HEK293 (cell line): ENCODE data around the gene PLSCR3.

ENCODE experiments used
- ATF2 ChIP-seq: fragments of 450-650 bp; formaldehyde crosslinking; IDR thresholded peaks from 2 replicates; pipeline ENCODE4 v1.5.1; 2016; ENCODE audit warnings: missing biosample characterization, missing genetic modification characterization, low read depth
- CTCF ChIP-seq: fragments of 450-650 bp; formaldehyde crosslinking; IDR thresholded peaks from 2 replicates; pipeline ENCODE4 v1.5.1; 2016; ENCODE audit warnings: missing biosample characterization, missing genetic modification characterization
- SCRT1 ChIP-seq: fragments of 450-650 bp; formaldehyde crosslinking; IDR thresholded peaks from 2 replicates; pipeline ENCODE4 v1.5.1; 2016; ENCODE audit warnings: missing biosample characterization, missing genetic modification characterization, borderline replicate concordance
- ZBTB21 ChIP-seq: fragments of 450-650 bp; formaldehyde crosslinking; IDR thresholded peaks from 2 replicates; pipeline ENCODE4 v1.5.1; 2017; ENCODE audit warnings: missing biosample characterization, missing genetic modification characterization
- ZNF274 ChIP-seq, 2 experiments: fragments of 200-500 bp in 1 of 2; fragments of 450-650 bp in 1 of 2; sonication (Bioruptor generic) in 1 of 2; formaldehyde crosslinking in 1 of 2; IDR thresholded peaks; 2 replicates each; pipeline versions ENCODE4 v1.5.1 to v1.6.1; 2014 to 2016; ENCODE audit warnings: borderline replicate concordance in 1 of 2, inconsistent platforms in 1 of 2, low read length in 1 of 2, missing biosample characterization in 1 of 2, missing genetic modification characterization in 1 of 2
- ZNF549 ChIP-seq: fragments of 450-650 bp; IDR thresholded peaks from 2 replicates; pipeline ENCODE4 v1.5.1; 2018; ENCODE audit warnings: missing biosample characterization, missing genetic modification characterization, mild to moderate bottlenecking, inconsistent platforms, moderate library complexity
- ZNF571 ChIP-seq: fragments of 450-650 bp; formaldehyde crosslinking; IDR thresholded peaks from 2 replicates; pipeline ENCODE4 v1.5.0; 2017; ENCODE audit warnings: missing biosample characterization, missing genetic modification characterization
- ZSCAN16 ChIP-seq: fragments of 450-650 bp; formaldehyde crosslinking; IDR thresholded peaks from 2 replicates; pipeline ENCODE4 v1.5.1; 2016; ENCODE audit warnings: missing biosample characterization, missing genetic modification characterization
- TF ChIP-seq, protein P1 (sequence below): fragments of 450-650 bp; formaldehyde crosslinking; IDR thresholded peaks from 2 replicates; pipeline ENCODE4 v1.5.1; 2016; ENCODE audit warnings: missing biosample characterization, missing genetic modification characterization
- TF ChIP-seq, protein P2 (sequence below): fragments of 450-650 bp; formaldehyde crosslinking; conservative IDR thresholded peaks from 2 replicates; pipeline ENCODE4 v1.5.1; 2016; ENCODE audit warnings: low read depth, missing biosample characterization, missing genetic modification characterization
- TF ChIP-seq, protein P3 (sequence below): fragments of 450-650 bp; formaldehyde crosslinking; IDR thresholded peaks from 2 replicates; pipeline ENCODE4 v1.5.1; 2017; ENCODE audit warnings: missing biosample characterization, missing genetic modification characterization
- TF ChIP-seq, protein P4 (sequence below): fragments of 450-650 bp; formaldehyde crosslinking; IDR thresholded peaks from 2 replicates; pipeline ENCODE4 v1.5.1; 2016; ENCODE audit warnings: missing biosample characterization, missing genetic modification characterization

PLSCR3 gene

DNA sequence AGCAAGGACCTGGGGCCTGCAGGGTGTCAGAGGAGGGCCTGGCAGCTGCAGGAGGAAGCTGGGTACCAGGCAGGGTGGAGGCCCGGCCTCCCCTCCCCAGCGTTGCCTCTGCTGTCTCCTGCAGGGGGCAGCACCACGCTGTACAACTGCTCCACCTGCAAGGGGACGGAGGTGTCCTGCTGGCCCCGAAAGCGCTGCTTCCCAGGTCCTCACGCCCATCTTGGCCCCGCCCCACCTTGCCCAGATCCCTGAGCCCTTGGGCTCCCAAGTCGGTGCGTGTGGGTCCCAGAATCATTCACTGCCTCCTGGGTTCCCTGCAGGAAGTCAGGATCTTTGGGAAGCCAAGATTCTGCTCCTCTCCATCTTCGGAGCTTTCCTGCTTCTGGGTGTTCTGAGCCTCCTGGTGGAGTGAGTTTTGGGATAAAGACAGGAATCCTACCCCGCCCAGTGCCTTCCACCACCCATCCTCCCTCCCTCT is 38.2 kb downstream of the PLSCR3 start (continued):
- TF ChIP-seq, protein P1, sequence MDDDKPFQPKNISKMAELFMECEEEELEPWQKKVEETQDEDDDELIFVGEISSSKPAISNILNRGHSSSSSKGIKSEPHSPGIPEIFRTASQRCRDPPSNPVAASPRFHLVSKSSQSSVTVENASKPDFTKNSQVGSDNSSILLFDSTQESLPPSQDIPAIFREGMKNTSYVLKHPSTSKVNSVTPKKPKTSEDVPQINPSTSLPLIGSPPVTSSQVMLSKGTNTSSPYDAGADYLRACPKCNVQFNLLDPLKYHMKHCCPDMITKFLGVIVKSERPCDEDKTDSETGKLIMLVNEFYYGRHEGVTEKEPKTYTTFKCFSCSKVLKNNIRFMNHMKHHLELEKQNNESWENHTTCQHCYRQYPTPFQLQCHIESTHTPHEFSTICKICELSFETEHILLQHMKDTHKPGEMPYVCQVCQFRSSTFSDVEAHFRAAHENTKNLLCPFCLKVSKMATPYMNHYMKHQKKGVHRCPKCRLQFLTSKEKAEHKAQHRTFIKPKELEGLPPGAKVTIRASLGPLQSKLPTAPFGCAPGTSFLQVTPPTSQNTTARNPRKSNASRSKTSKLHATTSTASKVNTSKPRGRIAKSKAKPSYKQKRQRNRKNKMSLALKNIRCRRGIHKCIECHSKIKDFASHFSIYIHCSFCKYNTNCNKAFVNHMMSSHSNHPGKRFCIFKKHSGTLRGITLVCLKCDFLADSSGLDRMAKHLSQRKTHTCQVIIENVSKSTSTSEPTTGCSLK (tag by site-specific recombination): no peak
- TF ChIP-seq ZBTB21 (tag by site-specific recombination) (no peak), ZSCAN16 (0 out of 2 replicates have a peak, but pooled peaks have one; percentile 10), ZNF571 (tag by site-specific recombination) (no peak), CTCF (tag by site-specific recombination) (peak; percentile 93), ZNF274 (IDR thresholded peaks at IDR 0.05; ENCODE audit: low read length) (no peak), ZNF274 (tag by site-specific recombination; IDR thresholded peaks at IDR 0.05; ENCODE audit: borderline replicate concordance) (no peak), ZNF549 (tag by site-specific recombination) (no peak), ATF2 (tag by site-specific recombination) (no peak), SCRT1 (tag by site-specific recombination) (no peak)
- TF ChIP-seq, protein P2, sequence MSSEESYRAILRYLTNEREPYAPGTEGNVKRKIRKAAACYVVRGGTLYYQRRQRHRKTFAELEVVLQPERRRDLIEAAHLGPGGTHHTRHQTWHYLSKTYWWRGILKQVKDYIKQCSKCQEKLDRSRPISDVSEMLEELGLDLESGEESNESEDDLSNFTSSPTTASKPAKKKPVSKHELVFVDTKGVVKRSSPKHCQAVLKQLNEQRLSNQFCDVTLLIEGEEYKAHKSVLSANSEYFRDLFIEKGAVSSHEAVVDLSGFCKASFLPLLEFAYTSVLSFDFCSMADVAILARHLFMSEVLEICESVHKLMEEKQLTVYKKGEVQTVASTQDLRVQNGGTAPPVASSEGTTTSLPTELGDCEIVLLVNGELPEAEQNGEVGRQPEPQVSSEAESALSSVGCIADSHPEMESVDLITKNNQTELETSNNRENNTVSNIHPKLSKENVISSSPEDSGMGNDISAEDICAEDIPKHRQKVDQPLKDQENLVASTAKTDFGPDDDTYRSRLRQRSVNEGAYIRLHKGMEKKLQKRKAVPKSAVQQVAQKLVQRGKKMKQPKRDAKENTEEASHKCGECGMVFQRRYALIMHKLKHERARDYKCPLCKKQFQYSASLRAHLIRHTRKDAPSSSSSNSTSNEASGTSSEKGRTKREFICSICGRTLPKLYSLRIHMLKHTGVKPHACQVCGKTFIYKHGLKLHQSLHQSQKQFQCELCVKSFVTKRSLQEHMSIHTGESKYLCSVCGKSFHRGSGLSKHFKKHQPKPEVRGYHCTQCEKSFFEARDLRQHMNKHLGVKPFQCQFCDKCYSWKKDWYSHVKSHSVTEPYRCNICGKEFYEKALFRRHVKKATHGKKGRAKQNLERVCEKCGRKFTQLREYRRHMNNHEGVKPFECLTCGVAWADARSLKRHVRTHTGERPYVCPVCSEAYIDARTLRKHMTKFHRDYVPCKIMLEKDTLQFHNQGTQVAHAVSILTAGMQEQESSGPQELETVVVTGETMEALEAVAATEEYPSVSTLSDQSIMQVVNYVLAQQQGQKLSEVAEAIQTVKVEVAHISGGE (tag by site-specific recombination): no peak
- TF ChIP-seq, protein P3, sequence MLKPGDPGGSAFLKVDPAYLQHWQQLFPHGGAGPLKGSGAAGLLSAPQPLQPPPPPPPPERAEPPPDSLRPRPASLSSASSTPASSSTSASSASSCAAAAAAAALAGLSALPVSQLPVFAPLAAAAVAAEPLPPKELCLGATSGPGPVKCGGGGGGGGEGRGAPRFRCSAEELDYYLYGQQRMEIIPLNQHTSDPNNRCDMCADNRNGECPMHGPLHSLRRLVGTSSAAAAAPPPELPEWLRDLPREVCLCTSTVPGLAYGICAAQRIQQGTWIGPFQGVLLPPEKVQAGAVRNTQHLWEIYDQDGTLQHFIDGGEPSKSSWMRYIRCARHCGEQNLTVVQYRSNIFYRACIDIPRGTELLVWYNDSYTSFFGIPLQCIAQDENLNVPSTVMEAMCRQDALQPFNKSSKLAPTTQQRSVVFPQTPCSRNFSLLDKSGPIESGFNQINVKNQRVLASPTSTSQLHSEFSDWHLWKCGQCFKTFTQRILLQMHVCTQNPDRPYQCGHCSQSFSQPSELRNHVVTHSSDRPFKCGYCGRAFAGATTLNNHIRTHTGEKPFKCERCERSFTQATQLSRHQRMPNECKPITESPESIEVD: no peak
- TF ChIP-seq, protein P4, sequence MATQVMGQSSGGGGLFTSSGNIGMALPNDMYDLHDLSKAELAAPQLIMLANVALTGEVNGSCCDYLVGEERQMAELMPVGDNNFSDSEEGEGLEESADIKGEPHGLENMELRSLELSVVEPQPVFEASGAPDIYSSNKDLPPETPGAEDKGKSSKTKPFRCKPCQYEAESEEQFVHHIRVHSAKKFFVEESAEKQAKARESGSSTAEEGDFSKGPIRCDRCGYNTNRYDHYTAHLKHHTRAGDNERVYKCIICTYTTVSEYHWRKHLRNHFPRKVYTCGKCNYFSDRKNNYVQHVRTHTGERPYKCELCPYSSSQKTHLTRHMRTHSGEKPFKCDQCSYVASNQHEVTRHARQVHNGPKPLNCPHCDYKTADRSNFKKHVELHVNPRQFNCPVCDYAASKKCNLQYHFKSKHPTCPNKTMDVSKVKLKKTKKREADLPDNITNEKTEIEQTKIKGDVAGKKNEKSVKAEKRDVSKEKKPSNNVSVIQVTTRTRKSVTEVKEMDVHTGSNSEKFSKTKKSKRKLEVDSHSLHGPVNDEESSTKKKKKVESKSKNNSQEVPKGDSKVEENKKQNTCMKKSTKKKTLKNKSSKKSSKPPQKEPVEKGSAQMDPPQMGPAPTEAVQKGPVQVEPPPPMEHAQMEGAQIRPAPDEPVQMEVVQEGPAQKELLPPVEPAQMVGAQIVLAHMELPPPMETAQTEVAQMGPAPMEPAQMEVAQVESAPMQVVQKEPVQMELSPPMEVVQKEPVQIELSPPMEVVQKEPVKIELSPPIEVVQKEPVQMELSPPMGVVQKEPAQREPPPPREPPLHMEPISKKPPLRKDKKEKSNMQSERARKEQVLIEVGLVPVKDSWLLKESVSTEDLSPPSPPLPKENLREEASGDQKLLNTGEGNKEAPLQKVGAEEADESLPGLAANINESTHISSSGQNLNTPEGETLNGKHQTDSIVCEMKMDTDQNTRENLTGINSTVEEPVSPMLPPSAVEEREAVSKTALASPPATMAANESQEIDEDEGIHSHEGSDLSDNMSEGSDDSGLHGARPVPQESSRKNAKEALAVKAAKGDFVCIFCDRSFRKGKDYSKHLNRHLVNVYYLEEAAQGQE (tag by site-specific recombination): no peak
